Measurements from ENCODE around the gene GTF3A.

The GTF3A gene

DNA sequence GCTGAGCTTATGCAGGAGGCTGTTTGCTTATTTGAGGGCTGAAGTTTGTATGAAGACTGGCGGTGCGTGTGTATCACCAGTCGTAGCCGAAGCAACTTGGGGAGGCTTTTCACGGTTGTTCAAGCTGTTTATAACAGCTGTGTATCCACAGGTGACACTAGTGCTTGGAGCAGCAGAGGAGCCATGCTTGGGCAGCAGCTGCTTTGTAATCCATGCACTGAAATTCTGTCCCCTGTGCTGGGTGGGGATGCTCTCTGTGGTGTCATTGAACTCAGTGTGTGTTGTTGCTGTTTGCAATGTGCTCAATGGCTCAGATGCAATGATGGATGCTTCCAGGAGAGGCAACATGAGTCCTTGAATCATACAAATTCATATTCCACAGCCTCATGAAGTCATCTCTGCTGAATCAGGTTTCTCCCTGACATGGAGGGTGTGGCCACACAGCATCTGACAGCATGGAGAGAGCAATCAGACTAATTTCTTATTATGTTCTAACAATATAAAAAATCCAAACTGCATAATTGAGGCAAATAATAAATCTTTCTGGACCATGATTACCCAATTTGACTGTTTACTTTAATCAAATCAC, 18.8 kb upstream of the GTF3A start:
- DNase-seq (ENCODE audit: low spot score): peak; percentile 31

DNA sequence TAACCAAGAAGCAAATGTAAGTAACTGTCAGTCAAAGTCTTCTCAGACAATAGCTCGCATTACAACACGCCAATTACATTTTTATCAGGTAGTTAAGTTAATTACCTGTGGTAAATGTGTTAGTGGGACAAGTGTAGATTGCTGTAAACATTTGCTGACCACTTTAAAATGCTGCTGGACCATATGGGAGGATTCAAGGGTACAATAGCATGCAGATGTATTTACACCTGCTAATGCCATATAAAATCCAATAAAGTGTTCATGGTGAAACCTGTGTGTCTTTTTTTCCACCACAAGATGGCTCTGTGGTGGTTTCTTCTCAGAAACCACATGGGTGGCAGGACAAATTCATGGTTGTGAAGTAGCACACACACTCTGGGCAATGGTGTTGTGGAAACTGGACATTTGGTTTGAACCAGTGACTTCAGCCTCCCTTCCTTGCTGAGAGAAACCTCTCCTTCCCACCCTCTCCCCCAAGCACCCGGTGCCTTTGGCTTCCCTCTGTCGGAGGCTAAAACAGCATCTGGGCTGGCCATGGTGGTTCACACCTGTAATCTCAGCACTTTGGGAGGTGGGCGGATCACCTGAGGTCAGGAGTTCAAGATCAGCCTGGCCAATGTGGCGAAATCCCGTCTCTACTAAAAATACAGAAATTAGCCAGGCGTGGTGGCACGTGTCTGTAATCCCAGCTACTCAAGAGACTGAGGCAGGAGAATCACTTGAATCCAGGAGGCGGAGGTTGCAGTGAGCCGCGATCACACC, 18.1 kb upstream of the GTF3A start:
- DNase-seq (ENCODE audit: low spot score): peak; percentile 73

DNA sequence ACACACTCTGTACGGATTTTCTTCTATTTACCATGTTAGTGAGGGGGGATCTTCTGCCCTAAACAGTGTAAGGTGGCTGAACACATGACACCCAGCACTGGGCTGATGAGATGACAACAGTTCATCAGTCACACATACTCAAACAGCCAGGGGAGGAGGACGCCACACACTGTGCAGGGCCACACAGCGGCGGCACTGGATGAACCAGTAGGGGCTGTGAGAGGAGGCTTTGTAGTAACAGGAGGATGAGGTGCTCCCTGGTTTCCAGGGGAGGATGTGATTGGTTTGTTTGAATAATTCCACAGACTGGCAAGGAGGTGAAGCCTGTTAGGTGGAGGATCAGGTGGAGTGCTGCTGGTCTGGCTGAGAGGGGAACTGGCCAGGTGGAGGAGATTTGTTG, 16.3 kb upstream of the GTF3A start:
- no peak for DNase-seq (ENCODE audit: low spot score)

DNA sequence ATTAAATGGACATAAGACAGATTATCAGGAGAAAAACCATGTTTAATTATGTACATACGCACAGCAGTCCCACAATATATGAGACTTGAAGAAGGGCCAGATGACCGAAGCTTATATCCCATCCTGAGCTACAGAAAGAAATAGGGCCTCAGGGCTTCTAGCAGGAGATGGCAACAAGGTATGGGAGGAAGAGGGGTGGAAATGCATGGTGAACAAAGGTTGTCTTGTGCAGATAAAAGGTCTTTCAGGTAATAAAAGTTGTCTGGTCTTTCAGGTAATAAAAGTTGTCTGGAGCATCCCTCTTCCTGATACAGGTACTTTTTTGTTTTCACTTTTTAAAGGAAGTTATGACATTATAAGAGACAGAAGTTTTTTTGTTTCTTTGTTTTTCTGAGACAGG, 15.4 kb upstream of the GTF3A start:
- no peak for DNase-seq (ENCODE audit: low spot score)

DNA sequence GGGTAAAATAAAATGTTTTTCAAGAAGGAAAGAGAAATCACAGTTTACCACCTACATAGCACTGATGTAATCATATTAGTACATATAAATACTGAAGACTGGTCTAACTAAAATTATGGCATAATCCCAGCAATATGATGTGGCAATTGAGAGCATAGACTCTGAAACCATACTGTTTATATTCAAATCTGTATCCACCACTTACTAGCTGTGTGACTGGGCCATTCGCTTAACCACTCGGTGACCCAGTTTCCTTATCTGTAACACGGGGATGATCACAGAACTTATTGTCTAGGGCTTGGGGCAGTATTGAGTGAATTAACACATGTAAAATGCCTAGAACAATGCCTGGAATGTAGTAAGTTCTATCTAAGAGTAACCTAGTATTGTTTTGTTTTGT, 13.1 kb upstream of the GTF3A start:
- no peak for DNase-seq (ENCODE audit: low spot score)

DNA sequence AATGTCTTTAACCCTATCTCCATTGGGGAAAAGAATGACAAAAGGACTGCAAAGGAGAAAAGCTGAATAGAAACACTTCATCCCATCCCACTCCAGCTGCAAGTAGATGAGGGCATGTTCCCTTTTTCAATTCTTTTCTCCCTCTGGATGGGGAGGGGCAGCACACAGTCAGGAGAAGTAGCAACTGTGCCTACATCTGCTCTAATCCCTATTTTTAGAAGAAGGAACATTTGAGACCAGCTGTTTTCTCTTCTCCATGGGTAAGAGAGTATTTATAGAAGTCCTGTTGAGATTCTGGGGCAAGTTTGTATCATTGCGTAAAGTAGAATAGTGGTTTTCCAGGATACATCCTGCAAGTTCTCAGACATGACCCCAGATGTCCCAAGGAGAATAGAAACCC, 9.3 kb upstream of the GTF3A start:
- DNase-seq (ENCODE audit: low spot score): no peak

DNA sequence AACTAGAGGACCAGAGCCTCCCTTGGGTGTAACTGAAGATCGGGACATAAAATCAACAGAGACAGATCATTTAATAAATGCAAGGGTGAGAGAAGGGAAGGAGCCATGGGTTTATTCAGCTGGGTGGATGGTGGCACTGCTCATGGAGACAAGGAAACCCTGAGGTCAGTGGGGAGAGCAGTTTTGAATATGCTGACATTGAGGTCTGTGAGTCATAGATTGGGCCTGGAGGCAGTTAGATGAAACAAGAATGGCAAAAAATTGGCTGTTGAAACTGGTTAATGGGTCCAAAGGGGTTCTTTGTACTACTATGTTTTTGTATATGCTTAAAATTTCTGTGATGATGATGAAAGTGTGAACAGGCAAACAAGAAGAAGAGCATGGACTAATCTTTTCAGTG, 5.1 kb upstream of the GTF3A start:
- no peak for DNase-seq (ENCODE audit: low spot score)

DNA sequence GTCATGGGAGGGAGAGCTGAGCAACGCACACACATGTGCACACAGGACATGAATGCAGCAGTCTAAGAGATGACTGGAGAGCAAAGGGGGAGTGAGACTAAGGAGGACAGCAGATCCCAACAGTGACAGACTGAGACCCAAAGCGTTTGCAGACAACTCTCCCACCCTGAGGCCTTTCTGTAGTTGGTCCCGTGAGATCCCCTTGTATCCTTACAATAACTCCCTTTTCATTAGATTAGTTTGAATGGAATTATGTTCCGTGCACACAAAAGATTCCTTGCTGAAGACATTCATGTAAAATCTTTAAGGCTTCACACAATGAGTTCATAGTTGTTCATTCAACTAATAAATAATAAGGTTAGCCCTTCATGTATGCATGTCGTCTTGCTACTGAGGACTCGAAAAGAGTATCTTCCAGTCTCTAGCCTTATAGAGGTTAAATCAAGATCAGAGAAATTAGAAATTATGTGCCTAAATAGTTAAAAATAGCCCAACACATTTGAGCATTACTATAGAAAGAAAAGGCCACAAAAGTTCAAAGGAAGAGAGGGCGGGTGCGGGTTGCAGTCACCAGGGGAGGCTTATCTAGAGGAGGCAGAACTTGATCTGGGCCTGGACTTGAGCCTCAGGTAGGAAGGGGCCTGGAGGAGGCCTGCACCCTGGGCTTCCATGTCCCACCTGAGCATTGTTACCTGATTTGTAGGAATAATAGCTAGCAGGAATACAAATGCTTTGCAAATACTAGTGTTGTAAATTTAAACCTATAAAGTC, 3.1 kb upstream of the GTF3A start:
- no peak for DNase-seq (ENCODE audit: low spot score)

DNA sequence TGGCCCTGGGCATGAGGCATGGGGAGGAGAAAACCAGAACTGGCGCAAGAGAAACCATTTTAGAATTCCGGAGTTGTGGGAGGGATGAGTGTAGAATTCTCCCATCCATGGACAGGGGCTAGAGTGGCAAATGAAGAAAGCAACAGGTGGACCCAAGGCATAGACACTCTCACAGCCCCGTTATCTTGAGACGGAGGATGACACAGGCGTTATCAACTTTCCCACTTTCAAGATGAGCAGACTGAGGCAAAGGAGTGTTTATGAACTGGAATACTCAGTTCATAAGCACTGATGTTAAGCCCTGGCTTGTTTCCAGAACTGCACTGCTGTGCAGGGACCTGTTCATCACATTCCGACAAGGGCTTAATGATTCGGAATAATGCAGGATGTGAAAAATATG, 1.1 kb upstream of the GTF3A start:
- DNase-seq (ENCODE audit: low spot score): no peak

DNA sequence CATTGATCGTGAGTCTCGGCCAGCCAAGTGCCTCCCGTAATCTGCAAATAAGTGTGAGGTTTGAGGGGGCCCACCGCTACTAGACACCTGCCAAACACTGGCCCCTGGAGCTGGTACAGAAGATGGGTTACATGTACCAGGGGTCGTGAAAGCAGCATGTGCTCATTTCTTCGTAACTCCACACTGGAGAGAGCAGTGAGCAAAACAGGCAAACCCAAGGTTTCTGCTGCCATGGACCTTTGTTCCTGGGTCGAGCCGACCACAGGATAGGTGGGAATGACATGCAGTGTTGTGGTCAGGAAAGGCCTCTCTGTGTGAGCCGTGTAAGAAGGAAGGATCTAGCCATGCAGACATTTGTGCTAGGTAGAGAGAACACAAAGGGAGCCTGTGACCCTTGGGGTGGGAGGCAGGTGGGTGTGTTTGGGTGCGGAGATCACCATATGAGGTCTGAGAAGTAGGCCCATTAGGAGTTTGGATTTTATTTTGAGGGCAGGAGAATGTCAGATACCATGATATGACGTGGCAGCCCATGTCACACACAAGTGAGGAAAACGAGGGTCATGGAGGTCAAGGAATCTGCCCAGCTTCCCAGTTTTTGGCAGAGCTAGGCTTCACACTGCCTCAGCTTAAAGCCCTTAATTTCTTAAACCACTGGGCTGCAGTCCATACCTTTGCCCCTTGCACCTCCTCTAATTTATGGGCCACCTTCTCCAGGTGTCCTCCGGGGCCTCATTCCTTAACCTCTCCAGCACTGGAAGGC, 919 bp downstream of the GTF3A start:
- DNase-seq (ENCODE audit: low spot score): peak; percentile 54

DNA sequence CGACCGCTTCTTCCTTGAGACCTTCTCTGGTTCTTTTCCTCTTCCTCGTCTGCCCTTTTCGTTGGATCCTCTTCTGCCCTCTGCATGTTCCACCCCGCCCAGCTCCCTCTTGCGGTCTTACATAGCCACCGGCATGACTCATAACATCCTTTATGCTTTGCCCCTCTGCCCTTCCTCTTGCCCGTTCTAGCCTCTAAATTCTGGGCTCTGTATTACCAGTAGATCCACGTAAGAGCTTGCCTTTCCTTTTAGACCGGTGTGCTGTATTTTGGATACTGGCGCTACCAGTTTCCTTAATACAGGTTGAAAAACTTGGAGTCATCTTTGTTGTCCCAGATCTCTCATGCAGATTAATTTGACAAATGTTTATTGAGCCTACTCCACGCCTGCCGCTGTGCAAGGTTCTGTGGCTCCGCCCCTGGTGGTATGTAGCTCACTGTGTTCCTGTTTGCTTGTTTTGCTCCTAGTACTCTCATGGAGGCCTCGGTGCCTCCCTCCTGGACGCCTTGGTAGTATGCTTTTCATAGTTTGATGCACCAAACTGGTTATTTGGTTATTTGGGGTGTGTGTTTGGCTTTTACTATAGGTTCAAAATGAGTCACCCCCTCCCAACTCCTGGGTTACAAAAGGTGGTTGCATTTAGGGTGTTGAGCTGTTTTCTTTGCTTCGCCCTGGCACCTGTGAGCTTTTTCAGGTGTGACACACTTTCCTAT, 1.7 kb downstream of the GTF3A start:
- DNase-seq (ENCODE audit: low spot score): peak; percentile 92

DNA sequence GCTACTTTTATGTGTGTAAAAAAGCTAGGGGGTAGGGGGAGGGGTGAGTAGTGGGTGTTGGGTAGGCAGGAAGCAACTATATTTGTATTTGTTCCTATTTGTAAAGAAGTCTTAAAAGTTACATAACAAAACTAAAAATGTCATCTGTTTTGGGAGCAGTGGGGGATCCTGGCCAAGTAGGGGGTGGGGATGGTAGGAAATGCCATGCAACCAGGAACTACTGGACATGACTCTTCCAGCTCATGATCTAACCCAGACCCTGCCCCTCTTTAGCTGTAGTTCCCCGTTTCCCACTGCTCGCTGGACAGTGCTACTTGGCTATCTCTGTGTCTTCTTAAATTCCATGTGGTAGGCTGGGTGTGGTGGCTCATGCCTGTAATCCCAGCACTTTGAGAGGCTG, 3.2 kb downstream of the GTF3A start:
- no peak for DNase-seq (ENCODE audit: low spot score)

DNA sequence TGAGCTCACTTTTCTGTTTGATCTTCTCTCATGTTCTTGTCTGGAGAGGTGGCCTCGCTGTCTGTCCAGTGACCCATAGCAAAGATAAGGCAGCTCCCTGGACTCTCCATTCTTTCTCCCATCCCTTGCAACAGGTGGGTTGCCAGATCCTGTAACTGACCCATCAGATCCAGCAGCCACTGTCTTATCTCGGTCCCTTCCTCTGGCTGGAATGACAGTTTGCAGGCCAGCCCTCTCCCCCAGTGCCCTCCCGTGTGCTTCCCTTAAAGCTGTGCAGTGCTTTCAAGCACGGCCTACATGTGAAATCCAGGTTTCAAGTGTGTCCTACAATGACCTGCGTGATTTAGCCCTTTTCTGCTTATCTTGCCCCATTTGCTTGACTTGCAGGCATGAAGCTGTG, 3.7 kb downstream of the GTF3A start:
- no peak for DNase-seq (ENCODE audit: low spot score)

DNA sequence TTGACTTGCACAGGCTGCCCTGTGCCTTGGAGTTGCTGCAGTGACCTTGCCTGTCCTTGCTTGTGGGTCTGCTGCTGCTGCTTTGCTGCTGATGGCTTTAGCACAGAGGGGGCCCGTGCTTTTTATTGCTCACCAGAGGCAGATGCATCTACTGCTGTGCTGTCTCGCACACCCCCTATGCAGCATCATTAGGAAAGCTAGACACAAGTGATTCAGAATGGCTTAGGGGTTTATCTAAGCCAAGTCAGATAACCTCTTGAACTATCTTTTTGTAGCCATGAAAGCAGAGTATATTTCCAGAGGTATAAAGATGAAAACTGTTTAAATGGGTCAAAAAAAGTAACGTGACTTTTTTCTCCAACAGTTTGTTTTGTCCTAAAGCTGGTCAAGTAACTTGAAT, 7.8 kb downstream of the GTF3A start:
- no peak for DNase-seq (ENCODE audit: low spot score)

DNA sequence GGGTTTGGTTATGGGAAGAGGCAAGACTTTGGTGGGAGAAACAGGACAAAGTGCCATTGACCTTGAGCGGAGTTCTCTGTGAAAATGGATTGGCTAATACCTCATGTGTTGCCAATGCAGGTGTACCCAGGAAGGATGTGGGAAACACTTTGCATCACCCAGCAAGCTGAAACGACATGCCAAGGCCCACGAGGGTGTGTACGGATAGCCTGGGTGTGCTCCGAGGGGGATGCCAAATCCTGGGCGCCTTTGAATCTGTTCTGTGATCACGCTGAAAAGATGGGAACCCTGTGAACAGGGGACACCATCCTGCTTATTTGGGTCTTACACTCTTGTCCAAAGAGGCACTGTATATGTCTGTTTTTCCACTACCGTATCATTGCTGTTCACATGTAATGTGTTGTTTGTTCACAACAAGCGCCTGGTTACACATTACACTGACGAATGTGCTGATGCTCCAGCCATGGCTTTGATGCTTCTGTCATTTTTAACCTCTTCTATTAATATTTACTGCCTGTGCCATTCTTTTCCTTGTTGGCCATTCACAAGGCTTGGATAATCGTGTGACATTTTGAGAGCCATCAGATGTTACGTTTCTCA, 8.3 kb downstream of the GTF3A start:
- DNase-seq (ENCODE audit: low spot score): no peak

DNA sequence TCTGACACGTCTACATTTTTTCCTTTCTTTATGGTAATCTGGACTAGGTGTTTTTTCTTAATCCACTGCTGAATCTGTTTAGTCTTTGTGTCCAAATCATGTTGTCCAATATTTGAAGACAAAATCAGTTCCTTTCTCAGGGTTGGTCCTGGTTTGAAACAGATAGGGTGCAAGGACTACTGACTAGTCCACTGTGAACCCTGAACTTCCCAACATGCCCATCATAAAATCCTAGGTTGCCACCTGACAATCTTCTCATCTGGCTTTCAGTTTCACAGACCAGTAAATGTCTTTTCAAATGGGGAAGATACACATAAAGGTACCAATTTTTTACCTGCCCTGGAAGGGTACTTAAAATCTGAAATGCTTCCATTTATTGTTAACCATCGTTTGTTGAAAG, 12.7 kb downstream of the GTF3A start:
- no peak for DNase-seq (ENCODE audit: low spot score)

DNA sequence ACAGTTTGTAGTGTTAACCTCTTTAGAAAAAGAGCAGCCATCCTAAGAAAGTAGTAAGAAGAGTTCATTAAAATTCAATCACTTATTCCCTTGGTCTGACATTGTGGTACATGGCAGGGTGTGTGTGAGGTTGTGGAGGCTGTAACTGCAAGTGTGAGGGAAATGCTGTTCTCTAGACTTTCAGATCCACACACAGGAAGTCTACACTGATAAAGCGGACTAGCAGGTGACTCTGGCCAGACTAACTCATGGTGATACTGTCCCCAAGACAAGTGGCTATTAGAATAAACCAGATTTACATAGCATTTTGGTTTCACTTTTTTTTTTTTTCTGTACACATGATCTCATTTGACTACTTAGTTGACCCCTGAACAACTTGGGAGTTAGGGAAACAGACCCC, 16.0 kb downstream of the GTF3A start:
- no peak for DNase-seq (ENCODE audit: low spot score)

DNA sequence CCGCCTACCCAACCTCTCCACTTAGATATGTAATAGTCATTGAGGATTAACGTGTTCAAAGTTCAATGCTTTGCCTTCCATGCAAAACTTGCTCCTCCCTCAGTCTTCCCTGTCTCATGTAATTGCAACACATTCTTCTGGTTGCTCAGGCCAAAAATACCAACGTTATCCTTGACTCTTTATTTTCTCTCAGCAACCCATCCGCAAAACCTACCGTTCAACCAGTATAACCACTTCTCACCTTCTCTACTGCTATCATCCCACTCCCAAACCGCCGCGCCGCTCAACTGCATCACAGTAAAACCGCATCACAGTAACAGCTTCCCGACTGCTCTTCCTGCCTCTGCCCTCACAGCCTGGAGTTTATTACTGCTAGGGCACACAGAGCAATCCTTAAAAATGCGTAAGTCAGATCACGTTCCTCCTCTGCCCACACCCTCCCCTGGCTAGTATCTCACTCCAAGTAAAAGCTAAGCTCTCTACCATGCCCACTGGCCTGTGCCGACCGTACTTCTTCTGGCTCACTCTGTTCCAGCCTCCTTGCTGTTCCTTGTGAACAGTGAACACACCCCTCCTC, 17.7 kb downstream of the GTF3A start:
- DNase-seq (ENCODE audit: low spot score): no peak

DNA sequence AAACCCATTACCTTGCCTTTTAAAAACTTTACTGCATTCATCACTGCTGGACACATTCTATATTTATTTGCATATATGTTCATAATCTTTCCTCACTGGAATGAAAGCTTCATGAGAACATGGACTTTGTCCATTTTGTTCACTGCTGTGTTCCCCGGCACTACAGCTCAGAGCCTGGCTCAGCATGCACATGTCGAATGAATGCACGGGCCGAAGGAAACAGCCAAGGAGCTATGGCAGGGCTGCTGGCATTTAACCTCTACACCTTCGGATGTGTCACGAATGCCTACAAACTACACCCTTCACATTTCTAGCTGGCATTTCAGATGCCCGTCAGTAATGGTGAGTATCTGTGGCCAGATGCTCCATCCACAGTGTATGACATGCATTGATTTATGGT, 18.4 kb downstream of the GTF3A start:
- no peak for DNase-seq (ENCODE audit: low spot score)

DNA sequence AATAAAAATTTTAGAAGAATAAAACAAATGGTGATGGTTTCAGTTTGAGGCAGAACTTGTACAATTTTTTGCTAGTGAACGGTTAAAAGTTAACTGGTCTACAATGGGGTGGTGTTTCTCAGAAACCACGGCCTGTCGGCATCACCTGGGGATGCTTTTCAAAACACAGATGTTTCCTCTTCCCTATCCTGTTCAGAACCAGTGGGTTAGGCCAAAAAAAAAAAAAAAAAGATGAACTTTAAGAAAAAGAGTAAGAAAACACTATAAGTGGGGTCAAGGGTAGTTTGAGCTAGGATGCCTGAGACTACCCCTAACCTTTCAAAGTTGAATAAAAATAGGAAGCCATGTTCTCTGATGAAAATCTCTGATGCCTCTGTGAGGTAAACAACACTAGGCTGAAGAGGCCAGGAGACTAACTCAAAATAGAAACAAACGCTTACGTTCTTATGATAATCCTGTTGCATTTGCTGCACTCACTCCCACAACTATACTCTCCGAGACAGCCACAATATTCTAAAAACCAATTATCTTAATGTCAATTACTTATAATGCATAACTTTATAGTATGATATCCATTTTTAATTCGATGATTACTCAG, 22.7 kb downstream of the GTF3A start:
- DNase-seq (ENCODE audit: low spot score): peak; percentile 53

DNA sequence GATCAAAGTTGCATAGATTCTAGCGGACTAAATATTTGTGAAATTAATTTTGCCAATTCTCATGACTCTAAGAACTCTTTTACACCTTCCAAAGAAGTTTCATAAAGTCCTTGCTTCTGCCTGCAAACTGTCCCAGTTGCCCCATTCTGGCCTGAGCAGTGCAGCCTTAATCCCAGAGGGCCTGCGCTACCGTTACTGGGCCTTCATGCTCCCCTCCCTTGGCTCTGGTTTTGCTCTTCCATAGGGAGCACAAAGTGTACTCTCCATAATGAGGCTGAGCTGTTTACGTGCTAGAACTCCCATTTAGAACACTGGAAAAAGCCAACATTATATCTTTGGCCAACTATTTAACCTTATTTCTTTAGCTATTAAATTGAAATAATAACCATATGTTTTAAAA, 23.9 kb downstream of the GTF3A start:
- no peak for DNase-seq (ENCODE audit: low spot score)

All from NAMALWA (cell line).